Duodenal mucosa (tissue), 2 donors: Measurements from ENCODE around the gene KCNQ4.

Source experiments
- H3K27ac ChIP-seq: one replicate; pipeline ENCODE4 v1.7.0; 2013; ENCODE audit warnings: low read depth, low read length
- H3K27me3 ChIP-seq, 2 donors: one replicate each; pipeline ENCODE4 v1.7.0; 2013; ENCODE audit warnings: low read length in 2 of 2, control low read depth in 1 of 2; ENCODE audit not compliant: insufficient read depth in 2 of 2, control insufficient read depth in 1 of 2
- H3K36me3 ChIP-seq, 2 donors: one replicate each; pipeline ENCODE4 v1.7.0; 2013; ENCODE audit warnings: low read length in 2 of 2, control low read depth in 1 of 2; ENCODE audit not compliant: insufficient read depth in 2 of 2, control insufficient read depth in 1 of 2
- H3K4me1 ChIP-seq, 2 donors: one replicate each; pipeline ENCODE4 v1.7.0; 2013; ENCODE audit warnings: low read length in 2 of 2, control low read depth in 1 of 2; ENCODE audit not compliant: insufficient read depth in 2 of 2, control insufficient read depth in 1 of 2
- H3K4me3 ChIP-seq, 2 donors: one replicate each; pipeline ENCODE4 v1.7.0; 2013; ENCODE audit warnings: low read length in 2 of 2, low read depth in 1 of 2
- H3K9ac ChIP-seq, 2 donors: one replicate each; pipeline ENCODE4 v1.7.0; 2013; ENCODE audit warnings: low read length in 2 of 2, low read depth in 1 of 2
- H3K9me3 ChIP-seq, 2 donors: one replicate each; pipeline ENCODE4 v1.7.0; 2013; ENCODE audit warnings: low read length in 2 of 2, control low read depth in 1 of 2; ENCODE audit not compliant: control insufficient read depth in 1 of 2

KCNQ4 gene

GRCh38 chr1:40783001-40783905 is at the start of gene KCNQ4:
KCNQ4 (plus strand) TSS chr1:40783787; CDS start chr1:40784094, 307 bp downstream.
- H3K27ac ChIP-seq = no peak within 1 kb of the TSS
- peaks cover 0 to 15% of the 10 kb centered on the region in 2 donors for H3K27me3 ChIP-seq
- H3K9ac ChIP-seq = peak within 1 kb of the TSS in 1 of 2 donors; percentile 43
- peak within 1 kb of the TSS; percentile 50 for H3K4me3 ChIP-seq
- H3K36me3 ChIP-seq = no peaks in the 10 kb centered on the region
- no peaks in the 10 kb centered on the region for H3K9me3 ChIP-seq
- peaks cover 12 to 19% of the 10 kb centered on the region in 2 donors for H3K4me1 ChIP-seq

GRCh38 chr1:40734882-40735628 is 48.5 kb upstream of the KCNQ4 start:
- H3K4me1 ChIP-seq = peaks cover 0 to 4% of the 10 kb centered on the region in 2 donors
- no peak overlapping the region for H3K9ac ChIP-seq
- peaks cover 8 to 15% of the 10 kb centered on the region in 2 donors for H3K36me3 ChIP-seq
- no peak overlapping the region for H3K4me3 ChIP-seq
- H3K27me3 ChIP-seq = no peaks in the 10 kb centered on the region
- H3K27ac ChIP-seq = no peak overlapping the region
- no peaks in the 10 kb centered on the region for H3K9me3 ChIP-seq

DNA sequence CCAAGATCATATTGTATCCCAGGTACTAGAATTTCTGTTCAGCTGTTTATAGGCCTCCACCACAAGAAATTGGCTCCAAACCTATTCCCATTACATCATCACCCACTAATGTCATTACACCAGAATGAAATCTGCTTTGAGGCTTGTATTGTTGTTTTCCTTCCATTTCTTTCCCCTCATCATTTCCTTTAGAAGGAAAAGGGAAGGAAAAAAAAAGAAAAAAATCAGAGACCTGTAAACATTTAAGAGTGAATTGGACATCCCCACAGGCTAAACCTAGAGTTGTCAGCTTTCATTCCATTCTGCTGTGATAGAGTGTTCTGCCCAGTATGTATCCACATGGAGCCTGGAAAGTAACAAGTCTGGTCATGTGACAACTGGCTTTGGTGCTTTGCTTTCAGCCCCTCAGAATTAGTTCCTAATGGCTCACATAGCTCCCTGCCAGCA is 47.5 kb upstream of the KCNQ4 start:
- Histone ChIP-seq H3K4me3 (no peak overlapping the region), H3K9ac (no peak overlapping the region), H3K27ac (no peak overlapping the region)

GRCh38 chr1:40738831-40739230 is 44.8 kb upstream of the KCNQ4 start:
- Histone ChIP-seq H3K27me3 (no peaks in the 10 kb centered on the region), H3K4me3 (no peak overlapping the region), H3K9ac (no peak overlapping the region), H3K36me3 (peaks cover 14 to 44% of the 10 kb centered on the region in 2 donors), H3K27ac (no peak overlapping the region), H3K9me3 (no peaks in the 10 kb centered on the region), H3K4me1 (peaks cover 0 to 4% of the 10 kb centered on the region in 2 donors)

More for the DNA sequence above, 47.5 kb upstream of the KCNQ4 start:
- Histone ChIP-seq H3K9me3 (no peaks in the 10 kb centered on the region), H3K27me3 (no peaks in the 10 kb centered on the region), H3K4me1 (peaks cover 0 to 4% of the 10 kb centered on the region in 2 donors), H3K36me3 (peaks cover 8 to 24% of the 10 kb centered on the region in 2 donors)

DNA sequence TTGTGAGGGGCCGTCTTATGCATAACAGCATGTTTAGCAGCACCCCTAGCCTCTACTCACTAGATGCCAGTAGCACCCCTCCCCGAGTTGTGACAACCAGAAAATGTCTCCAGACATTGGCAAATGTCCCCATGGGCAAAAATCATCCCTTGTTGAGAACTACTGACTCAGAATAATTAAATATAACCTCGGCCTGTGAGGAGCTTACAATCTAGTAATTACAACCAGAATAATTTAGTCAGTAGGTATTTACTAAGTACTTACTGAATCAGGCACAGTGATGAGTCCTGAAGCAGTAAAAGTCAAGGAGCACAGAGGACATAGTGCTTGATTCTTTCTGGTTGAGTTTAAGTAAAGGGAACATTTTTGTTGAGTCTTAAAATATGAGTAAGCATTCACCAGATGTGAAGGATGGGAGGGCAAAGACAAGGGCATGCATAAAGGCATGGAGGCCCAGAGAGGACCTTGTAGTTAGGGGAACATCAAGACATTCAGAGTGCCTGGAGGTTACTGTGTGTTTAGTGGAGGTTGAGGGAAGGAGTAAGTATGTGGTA is 44.1 kb upstream of the KCNQ4 start:
- Histone ChIP-seq H3K9me3 (no peaks in the 10 kb centered on the region), H3K27ac (no peak overlapping the region), H3K9ac (no peak overlapping the region), H3K36me3 (peaks cover 14 to 51% of the 10 kb centered on the region in 2 donors), H3K4me3 (no peak overlapping the region), H3K4me1 (peaks cover 0 to 4% of the 10 kb centered on the region in 2 donors), H3K27me3 (no peaks in the 10 kb centered on the region)

DNA sequence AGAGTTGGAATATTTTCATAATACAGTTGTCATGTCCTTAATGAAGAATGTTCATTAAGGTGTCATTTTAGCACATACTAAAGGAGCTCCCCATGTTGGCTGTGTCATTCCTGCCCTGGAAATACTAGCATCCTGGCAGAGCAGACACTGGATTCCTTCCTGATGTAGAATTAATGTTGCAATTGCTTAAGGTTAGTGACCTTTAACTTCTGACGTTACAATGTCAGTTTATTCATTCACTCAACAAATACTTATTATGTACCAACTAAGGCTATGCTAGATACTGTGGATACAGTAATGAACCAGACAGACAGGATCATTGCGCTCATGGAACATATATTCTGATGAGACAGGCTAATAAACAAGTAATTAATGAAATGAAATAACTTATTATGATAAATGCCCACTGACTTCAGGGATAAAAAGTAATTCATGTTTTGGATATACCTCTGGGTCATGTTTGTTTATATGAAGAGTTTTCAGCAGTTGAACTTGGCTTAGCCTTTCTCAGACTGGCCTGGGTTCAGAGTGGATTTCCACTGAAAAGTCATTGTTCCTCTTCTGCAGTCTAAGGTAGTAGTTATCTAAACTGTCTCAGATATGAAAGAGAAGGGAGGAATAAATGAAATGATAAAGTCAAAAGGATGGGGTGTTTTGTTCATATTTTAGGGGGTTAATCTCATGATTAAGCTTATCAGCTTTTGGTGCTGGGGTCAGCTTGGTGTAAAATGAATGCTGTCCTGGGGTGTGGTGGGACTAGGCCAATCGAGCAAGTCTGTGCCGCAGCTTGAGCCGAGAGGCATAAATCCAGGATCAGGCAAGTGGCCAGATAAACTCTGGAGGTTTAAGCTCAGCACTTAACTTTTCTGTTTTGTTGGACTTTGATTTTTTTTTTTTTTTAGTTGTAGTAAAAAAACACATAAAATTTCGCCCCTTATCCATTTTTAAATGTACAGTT is 43.3 kb upstream of the KCNQ4 start:
- no peaks in the 10 kb centered on the region for H3K27me3 ChIP-seq
- no peak overlapping the region for H3K4me3 ChIP-seq
- H3K9ac ChIP-seq = no peak overlapping the region
- peaks cover 14 to 52% of the 10 kb centered on the region in 2 donors for H3K36me3 ChIP-seq
- H3K9me3 ChIP-seq = no peaks in the 10 kb centered on the region
- no peak overlapping the region for H3K27ac ChIP-seq
- H3K4me1 ChIP-seq = peaks cover 0 to 4% of the 10 kb centered on the region in 2 donors

- Histone ChIP-seq H3K4me3 (no peak overlapping the region), H3K4me1 (peaks cover 0 to 4% of the 10 kb centered on the region in 2 donors), H3K27ac (no peak overlapping the region), H3K9ac (no peak overlapping the region), H3K36me3 (peaks cover 14 to 52% of the 10 kb centered on the region in 2 donors), H3K9me3 (no peaks in the 10 kb centered on the region), H3K27me3 (no peaks in the 10 kb centered on the region)
These were observed 42.4 kb upstream of the KCNQ4 start for GRCh38 chr1:40740997-40741736.

GRCh38 chr1:40742363-40743061 is 41.1 kb upstream of the KCNQ4 start:
- H3K27ac ChIP-seq = no peak overlapping the region
- no peaks in the 10 kb centered on the region for H3K27me3 ChIP-seq
- peaks cover 0 to 4% of the 10 kb centered on the region in 2 donors for H3K4me1 ChIP-seq
- H3K9me3 ChIP-seq = no peaks in the 10 kb centered on the region
- no peak overlapping the region for H3K9ac ChIP-seq
- no peak overlapping the region for H3K4me3 ChIP-seq
- peaks cover 16 to 55% of the 10 kb centered on the region in 2 donors for H3K36me3 ChIP-seq
